ENCODE measurements around the gene KLHL22. TPM values are rescaled to one million over a fixed set of nuclear protein-coding genes. Genes with fewer than 3 reads are reported as not detected.

Gene KLHL22
- total and polyA plus RNA-seq, 2 donors (not counting 1 experiment from before 2014, with no cell fraction given): 17.4 to 35.3 TPM

DNA sequence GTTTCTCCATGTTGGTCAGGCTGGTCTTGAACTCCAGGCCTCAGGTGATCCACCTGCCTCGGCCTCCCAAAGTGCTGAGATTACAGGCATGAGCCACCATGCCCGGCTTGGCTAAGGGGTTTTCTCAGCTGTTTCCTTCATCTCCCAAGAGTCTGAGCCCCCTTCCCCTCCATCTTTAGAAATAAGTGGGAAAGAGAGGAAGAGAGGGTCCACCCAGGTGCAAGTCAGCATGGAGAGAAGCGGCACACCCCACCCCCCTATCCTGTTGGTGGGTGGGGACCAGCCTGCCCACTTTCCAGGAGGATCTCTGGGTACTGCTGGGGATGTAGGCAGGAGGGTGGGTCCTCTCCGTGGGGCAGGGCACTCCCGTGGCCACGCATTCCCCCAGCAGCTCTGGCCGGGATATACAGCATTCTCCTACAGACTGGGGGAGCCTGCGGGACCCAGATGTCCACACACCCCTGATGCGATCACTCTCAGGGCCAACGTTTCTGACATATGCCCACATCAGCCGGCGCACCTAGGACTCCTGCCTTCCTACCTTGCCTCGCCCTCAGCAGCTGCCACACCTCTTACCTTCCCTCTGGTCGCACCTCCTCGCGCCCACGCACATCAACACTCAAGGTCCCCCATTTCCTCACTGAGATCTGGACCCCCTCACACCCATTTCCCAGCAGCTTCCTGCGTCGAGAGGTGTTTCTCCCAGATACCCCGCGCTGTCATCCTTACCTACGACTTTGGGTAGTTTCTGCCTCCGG is 66.9 kb downstream of the KLHL22 start:
- no peak overlapping the region for H3K4me3 ChIP-seq (replicated peaks in 1 of 4; ENCODE audit: control extremely low read depth in 1 of 4, insufficient read depth in 1 of 4, low read depth in 3 of 4, low read length in 4 of 4)
- no peak overlapping the region for H3K27ac ChIP-seq (ENCODE audit: insufficient read depth, low read length)
- DNase-seq (ENCODE audit: low read depth in 2 of 2): no peak
- H2AFZ ChIP-seq (ENCODE audit: low read length): no peak overlapping the region
- H3K4me1 ChIP-seq (ENCODE audit: control insufficient read depth, extremely low read depth, insufficient read depth, low read length): peaks cover 5% of the 10 kb centered on the region
- no peak overlapping the region for H3K9ac ChIP-seq (ENCODE audit: insufficient read depth, low read length)
- H3K27me3 ChIP-seq (ENCODE audit: control insufficient read depth, insufficient read depth, low read length): no peaks in the 10 kb centered on the region
- H3K9me3 ChIP-seq (ENCODE audit: control insufficient read depth, insufficient read depth, low read depth, low read length): no peaks in the 10 kb centered on the region
- no peak overlapping the region for H3K4me2 ChIP-seq (ENCODE audit: extremely low read depth, insufficient read depth, low read length)
- H3K36me3 ChIP-seq (ENCODE audit: control insufficient read depth, insufficient read depth, low read length): peaks cover 21% of the 10 kb centered on the region
- no peak for TF ChIP-seq EZH2 (IDR thresholded peaks at IDR 0.05; ENCODE audit: low read length, missing control alignments)
- TF ChIP-seq, protein P1, sequence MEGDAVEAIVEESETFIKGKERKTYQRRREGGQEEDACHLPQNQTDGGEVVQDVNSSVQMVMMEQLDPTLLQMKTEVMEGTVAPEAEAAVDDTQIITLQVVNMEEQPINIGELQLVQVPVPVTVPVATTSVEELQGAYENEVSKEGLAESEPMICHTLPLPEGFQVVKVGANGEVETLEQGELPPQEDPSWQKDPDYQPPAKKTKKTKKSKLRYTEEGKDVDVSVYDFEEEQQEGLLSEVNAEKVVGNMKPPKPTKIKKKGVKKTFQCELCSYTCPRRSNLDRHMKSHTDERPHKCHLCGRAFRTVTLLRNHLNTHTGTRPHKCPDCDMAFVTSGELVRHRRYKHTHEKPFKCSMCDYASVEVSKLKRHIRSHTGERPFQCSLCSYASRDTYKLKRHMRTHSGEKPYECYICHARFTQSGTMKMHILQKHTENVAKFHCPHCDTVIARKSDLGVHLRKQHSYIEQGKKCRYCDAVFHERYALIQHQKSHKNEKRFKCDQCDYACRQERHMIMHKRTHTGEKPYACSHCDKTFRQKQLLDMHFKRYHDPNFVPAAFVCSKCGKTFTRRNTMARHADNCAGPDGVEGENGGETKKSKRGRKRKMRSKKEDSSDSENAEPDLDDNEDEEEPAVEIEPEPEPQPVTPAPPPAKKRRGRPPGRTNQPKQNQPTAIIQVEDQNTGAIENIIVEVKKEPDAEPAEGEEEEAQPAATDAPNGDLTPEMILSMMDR (conservative IDR thresholded peaks at IDR 0.05 in 1 of 2, IDR thresholded peaks at IDR 0.05 in 1 of 2; ENCODE audit: low read depth in 1 of 2, low read length in 2 of 2): no peak
- no peaks in the 10 kb centered on the region for H4K20me1 ChIP-seq (ENCODE audit: control insufficient read depth, extremely low read depth, insufficient read depth, low read length)
- H3K79me2 ChIP-seq (ENCODE audit: control insufficient read depth, insufficient read depth, low read length): peaks cover 15% of the 10 kb centered on the region

DNA sequence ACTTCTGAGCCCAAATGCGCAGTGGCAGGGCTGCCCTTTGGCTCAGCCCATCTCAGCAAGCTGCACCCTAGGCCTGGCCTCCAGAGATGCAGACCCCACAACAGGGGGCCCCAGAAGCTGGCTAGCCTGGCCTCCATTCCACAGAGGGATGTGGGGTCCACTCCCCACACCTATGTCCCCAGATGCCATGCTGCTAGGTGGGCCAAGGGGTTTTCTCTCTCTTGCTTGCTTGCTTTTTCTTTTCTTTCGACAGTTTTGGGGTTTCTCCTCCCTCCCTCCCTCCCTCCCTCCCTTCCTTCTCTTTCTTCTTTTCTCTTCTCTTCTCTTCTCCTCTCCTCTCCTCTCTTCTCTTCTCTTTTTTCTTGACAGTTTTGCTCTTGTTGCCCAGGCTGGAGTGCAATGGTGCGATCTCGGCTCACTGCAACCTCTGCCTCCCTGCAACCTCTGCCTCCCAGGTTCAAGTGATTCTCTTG is 67.6 kb downstream of the KLHL22 start:
- no peak for DNase-seq (ENCODE audit: low read depth in 2 of 2)
- Histone ChIP-seq H3K27ac (ENCODE audit: insufficient read depth, low read length) (no peak overlapping the region), H2AFZ (ENCODE audit: low read length) (no peak overlapping the region), H3K4me1 (ENCODE audit: control insufficient read depth, extremely low read depth, insufficient read depth, low read length) (peaks cover 10% of the 10 kb centered on the region), H3K27me3 (ENCODE audit: control insufficient read depth, insufficient read depth, low read length) (no peaks in the 10 kb centered on the region), H3K9me3 (ENCODE audit: control insufficient read depth, insufficient read depth, low read depth, low read length) (no peaks in the 10 kb centered on the region), H3K9ac (ENCODE audit: insufficient read depth, low read length) (no peak overlapping the region), H4K20me1 (ENCODE audit: control insufficient read depth, extremely low read depth, insufficient read depth, low read length) (no peaks in the 10 kb centered on the region), H3K79me2 (ENCODE audit: control insufficient read depth, insufficient read depth, low read length) (peaks cover 11% of the 10 kb centered on the region), H3K4me2 (ENCODE audit: extremely low read depth, insufficient read depth, low read length) (no peak overlapping the region), H3K36me3 (ENCODE audit: control insufficient read depth, insufficient read depth, low read length) (peaks cover 23% of the 10 kb centered on the region), H3K4me3 (replicated peaks in 1 of 4; ENCODE audit: control extremely low read depth in 1 of 4, insufficient read depth in 1 of 4, low read depth in 3 of 4, low read length in 4 of 4) (no peak overlapping the region)
- no peak for TF ChIP-seq EZH2 (IDR thresholded peaks at IDR 0.05; ENCODE audit: low read length, missing control alignments)
- TF ChIP-seq, protein P1 (conservative IDR thresholded peaks at IDR 0.05 in 1 of 2, IDR thresholded peaks at IDR 0.05 in 1 of 2; ENCODE audit: low read depth in 1 of 2, low read length in 2 of 2): no peak

DNA sequence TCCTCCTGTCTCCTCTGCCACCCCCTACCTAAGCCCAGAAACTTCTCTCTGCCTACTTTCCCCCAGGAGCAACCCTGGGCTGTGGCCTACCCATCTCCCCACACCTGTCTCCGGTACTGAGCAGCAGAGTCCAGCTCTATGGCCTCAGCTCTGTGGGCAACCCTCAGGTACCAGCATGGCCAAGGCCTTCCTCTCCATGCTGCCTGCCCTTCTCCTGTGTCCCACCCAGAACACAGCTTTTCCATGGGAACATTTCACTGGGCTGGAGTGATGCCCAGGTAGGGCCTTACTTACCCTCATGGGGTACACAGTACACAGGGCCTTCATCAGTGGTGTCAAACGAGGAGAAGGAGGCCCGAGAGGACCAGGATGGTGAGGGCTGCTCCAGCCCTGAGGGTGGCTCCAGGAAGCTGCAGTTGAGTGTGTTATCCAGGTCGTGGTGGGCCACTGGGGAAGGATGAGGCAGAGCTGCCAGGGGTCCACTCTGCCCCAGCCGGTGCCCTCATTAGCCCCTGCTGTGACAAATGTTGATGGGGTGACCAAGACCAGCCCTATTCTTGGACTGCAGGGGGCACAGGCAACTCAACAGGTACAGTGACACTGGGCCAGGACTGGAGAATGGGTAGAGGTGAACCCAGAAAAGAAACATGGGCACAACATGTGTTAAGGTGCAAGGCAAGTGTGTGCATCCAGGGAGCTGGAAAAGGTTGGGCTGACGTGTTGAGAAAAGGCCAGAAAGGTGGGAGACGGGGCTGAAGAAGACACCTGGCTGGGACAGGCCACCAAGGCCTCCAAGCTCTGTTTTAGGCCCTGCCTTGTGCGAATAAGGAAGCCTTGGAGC is 68.3 kb downstream of the KLHL22 start:
- DNase-seq (ENCODE audit: low read depth in 2 of 2): no peak
- no peak overlapping the region for H3K9ac ChIP-seq (ENCODE audit: insufficient read depth, low read length)
- no peaks in the 10 kb centered on the region for H3K9me3 ChIP-seq (ENCODE audit: control insufficient read depth, insufficient read depth, low read depth, low read length)
- H3K27ac ChIP-seq (ENCODE audit: insufficient read depth, low read length): no peak overlapping the region
- H3K27me3 ChIP-seq (ENCODE audit: control insufficient read depth, insufficient read depth, low read length): no peaks in the 10 kb centered on the region
- H3K36me3 ChIP-seq (ENCODE audit: control insufficient read depth, insufficient read depth, low read length): peaks cover 23% of the 10 kb centered on the region
- no peak overlapping the region for H3K4me3 ChIP-seq (replicated peaks in 1 of 4; ENCODE audit: control extremely low read depth in 1 of 4, insufficient read depth in 1 of 4, low read depth in 3 of 4, low read length in 4 of 4)
- H3K4me1 ChIP-seq (ENCODE audit: control insufficient read depth, extremely low read depth, insufficient read depth, low read length): peaks cover 14% of the 10 kb centered on the region
- H4K20me1 ChIP-seq (ENCODE audit: control insufficient read depth, extremely low read depth, insufficient read depth, low read length): no peaks in the 10 kb centered on the region
- H2AFZ ChIP-seq (ENCODE audit: low read length): no peak overlapping the region
- H3K79me2 ChIP-seq (ENCODE audit: control insufficient read depth, insufficient read depth, low read length): peaks cover 8% of the 10 kb centered on the region
- no peak overlapping the region for H3K4me2 ChIP-seq (ENCODE audit: extremely low read depth, insufficient read depth, low read length)
- TF ChIP-seq EZH2 (IDR thresholded peaks at IDR 0.05; ENCODE audit: low read length, missing control alignments): no peak
- TF ChIP-seq, protein P1 (conservative IDR thresholded peaks at IDR 0.05 in 1 of 2, IDR thresholded peaks at IDR 0.05 in 1 of 2; ENCODE audit: low read depth in 1 of 2, low read length in 2 of 2): no peak
